ENCODE results near the gene ARHGAP8.

GRCh38 chr22:44750481-44750880, 1.9 kb upstream of the ARHGAP8 start:
- no peak for TF ChIP-seq CTCF (IDR thresholded peaks at IDR 0.05; ENCODE audit: insufficient read depth, low read length)
- no peak for TF ChIP-seq POLR2AphosphoS5 (IDR thresholded peaks at IDR 0.05; ENCODE audit: low read depth)
- no peak for TF ChIP-seq REST (IDR thresholded peaks at IDR 0.05; ENCODE audit: insufficient replicate concordance, low read depth)
- no peak for TF ChIP-seq GABPA (IDR thresholded peaks at IDR 0.05; ENCODE audit: low read depth)
- no peak for TF ChIP-seq SPI1 (IDR thresholded peaks at IDR 0.05; ENCODE audit: borderline replicate concordance, low read depth)

Data from HL-60 (cell line).